ENCODE data around the gene ST7L.

Gene ST7L

DNA sequence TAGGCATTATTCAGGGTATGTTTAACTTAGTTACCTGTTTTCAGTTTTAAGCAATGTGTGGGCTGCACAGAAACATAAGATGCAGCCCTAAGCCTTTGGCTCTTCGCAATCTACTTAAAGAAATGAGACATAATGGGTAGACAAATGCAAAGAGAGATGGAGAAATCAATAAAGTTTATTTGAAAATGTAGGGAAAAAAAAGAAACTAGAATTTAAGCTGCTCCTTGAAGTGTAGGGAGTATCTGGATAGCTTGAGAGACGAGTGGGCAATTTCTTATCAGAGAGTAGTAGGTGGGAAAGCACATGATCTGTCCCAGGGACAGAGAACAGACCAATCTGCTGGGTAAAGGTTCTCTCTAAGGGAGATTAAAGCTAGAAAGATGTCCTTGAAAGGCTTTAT, 101.3 kb downstream of the ST7L start:
- TF ChIP-seq, protein P1, sequence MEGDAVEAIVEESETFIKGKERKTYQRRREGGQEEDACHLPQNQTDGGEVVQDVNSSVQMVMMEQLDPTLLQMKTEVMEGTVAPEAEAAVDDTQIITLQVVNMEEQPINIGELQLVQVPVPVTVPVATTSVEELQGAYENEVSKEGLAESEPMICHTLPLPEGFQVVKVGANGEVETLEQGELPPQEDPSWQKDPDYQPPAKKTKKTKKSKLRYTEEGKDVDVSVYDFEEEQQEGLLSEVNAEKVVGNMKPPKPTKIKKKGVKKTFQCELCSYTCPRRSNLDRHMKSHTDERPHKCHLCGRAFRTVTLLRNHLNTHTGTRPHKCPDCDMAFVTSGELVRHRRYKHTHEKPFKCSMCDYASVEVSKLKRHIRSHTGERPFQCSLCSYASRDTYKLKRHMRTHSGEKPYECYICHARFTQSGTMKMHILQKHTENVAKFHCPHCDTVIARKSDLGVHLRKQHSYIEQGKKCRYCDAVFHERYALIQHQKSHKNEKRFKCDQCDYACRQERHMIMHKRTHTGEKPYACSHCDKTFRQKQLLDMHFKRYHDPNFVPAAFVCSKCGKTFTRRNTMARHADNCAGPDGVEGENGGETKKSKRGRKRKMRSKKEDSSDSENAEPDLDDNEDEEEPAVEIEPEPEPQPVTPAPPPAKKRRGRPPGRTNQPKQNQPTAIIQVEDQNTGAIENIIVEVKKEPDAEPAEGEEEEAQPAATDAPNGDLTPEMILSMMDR (IDR thresholded peaks at IDR 0.05; ENCODE audit: low read depth, low read length), result no peak
- in situ Hi-C loops (cut with HindIII; ENCODE audit: low sequenced_read_pairs), result no loop called here
- H3K4me3 ChIP-seq (ENCODE audit: low read depth, low read length), result no peak overlapping the region
- no peak for DNase-seq (ENCODE audit: low read depth, low spot score)

DNA sequence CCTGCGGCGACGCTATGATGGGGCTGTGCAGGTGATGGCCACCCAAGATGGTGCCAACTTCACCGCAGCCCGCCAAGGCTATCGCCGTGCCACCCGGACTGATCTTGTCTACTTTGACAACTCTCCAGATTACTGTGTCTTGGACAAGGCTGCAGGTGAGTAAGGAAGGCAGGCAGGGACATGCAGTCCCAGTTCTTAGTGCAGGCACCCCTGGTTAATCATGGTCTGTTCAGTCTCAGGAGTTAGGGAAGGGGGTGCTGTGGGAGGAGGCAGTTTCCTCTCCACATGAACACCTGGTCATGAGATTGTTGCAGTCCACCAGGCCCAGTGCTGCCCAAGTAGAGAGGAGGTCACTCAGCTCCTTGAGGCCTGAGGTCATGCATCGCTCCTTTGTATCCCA, 101.7 kb downstream of the ST7L start:
- TF ChIP-seq, protein P1 (IDR thresholded peaks at IDR 0.05; ENCODE audit: low read depth, low read length), result no peak
- in situ Hi-C loops (cut with HindIII; ENCODE audit: low sequenced_read_pairs), result no loop called here
- no peak overlapping the region for H3K4me3 ChIP-seq (ENCODE audit: low read depth, low read length)
- DNase-seq (ENCODE audit: low read depth, low spot score), result no peak

DNA sequence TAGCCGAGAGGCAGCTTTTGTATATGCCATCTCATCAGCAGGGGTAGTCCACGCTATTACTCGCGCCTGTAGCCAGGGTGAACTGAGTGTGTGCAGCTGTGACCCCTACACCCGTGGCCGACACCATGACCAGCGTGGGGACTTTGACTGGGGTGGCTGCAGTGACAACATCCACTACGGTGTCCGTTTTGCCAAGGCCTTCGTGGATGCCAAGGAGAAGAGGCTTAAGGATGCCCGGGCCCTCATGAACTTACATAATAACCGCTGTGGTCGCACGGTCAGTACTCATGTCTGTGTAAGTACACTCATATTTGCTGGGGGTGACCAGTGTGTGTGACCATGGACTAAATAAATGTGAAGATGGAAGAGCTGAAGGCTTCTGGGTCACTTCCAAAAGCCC, 102.8 kb downstream of the ST7L start:
- TF ChIP-seq, protein P1 (IDR thresholded peaks at IDR 0.05; ENCODE audit: low read depth, low read length), result no peak

DNA sequence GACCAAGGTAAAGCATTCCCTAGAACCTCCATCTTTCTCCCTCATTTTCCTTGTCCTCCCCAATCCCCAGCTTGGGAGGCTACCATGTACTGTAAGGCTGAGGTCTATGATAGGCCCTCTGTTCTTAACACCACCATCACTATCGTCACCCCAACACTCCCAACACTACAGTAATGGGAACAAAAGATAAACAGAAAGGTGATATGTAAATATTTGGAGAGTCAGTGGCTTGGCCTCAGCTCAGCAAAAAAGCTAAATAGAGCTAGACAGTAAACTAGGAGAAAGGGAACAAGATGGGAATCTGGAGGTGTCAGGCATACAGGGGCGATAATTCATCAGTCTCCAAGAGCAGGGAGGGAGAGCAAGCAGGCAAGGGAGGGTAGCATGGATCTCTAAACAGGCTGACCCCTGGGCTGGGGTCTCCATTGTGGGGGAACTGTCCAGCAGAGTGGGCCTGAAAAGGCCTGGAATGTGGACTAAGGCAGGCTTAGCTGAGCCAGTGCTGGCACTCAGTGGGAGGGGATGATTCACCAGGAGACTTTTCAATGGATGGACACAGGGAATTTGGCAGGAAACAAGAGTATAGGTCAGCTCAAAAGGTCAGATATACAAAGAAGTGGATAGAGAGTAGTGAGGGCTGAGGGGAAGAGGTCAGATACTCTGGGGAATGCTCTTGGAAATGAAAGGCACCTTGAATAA, 103.5 kb downstream of the ST7L start:
- TF ChIP-seq, protein P1 (IDR thresholded peaks at IDR 0.05; ENCODE audit: low read depth, low read length), result no peak
- in situ Hi-C loops (cut with HindIII; ENCODE audit: low sequenced_read_pairs), result no loop called here
- DNase-seq (ENCODE audit: low read depth, low spot score), result peak; percentile 69
- H3K4me3 ChIP-seq (ENCODE audit: low read depth, low read length), result no peak overlapping the region

More for the DNA sequence above, 102.8 kb downstream of the ST7L start:
- no peak overlapping the region for H3K4me3 ChIP-seq (ENCODE audit: low read depth, low read length)
- no peak for DNase-seq (ENCODE audit: low read depth, low spot score)
- in situ Hi-C loops (cut with HindIII; ENCODE audit: low sequenced_read_pairs), result no loop called here

DNA sequence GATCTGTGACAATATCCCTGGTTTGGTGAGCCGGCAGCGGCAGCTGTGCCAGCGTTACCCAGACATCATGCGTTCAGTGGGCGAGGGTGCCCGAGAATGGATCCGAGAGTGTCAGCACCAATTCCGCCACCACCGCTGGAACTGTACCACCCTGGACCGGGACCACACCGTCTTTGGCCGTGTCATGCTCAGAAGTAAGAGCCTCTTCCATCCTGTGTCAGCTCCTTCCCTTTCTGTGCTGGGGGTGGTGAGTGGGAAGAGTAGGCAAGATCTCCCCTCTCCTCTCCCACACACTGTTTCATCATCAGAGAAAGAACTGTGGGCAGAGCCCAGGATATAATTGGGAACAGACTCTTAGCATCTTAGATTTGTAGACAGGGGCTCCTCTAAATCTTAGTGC, 104.0 kb downstream of the ST7L start:
- in situ Hi-C loops (cut with HindIII; ENCODE audit: low sequenced_read_pairs), result no loop called here
- TF ChIP-seq, protein P1 (IDR thresholded peaks at IDR 0.05; ENCODE audit: low read depth, low read length), result no peak
- no peak overlapping the region for H3K4me3 ChIP-seq (ENCODE audit: low read depth, low read length)
- no peak for DNase-seq (ENCODE audit: low read depth, low spot score)

DNA sequence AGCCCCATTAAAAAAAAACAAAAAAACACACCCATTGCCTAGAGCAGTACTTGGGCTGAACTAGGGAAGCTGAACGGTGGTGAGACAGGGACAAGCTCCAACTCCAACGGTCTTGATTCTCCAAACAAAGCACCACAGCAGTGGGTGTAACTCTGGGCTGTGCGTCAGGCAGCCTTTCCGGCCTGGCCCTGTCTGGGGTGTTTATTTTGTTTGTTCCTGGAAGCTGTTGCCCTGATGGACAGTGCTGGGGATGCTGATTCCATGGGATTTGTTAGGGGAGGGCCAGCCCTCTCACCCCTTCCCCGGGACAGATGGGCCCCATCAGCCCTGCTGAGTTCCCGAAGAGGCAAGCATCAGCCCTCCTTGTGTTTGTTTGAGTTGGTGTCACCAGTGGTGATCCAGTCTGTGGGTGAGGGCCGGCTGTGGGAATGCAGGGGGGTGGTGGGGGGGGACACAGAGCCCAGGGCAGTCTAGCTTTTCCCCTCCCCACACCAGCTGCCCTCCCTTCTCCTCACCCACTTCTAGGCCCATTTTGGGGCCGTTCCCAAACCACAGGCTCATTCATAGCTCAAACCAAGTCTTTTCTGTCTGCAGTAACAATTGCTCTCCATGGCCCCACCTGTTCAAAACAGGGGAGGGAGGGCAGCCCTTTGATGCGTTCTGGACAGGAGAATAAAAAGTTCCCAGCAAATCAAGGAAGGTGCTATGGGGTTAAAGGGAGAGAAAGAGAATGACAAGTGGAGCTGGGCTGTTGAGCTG, 105.7 kb downstream of the ST7L start:
- TF ChIP-seq, protein P1 (IDR thresholded peaks at IDR 0.05; ENCODE audit: low read depth, low read length), result no peak
- H3K4me3 ChIP-seq (ENCODE audit: low read depth, low read length), result no peak overlapping the region
- in situ Hi-C loops (cut with HindIII; ENCODE audit: low sequenced_read_pairs), result no loop called here
- peak; percentile 51 for DNase-seq (ENCODE audit: low read depth, low spot score)
